Mesenteric fat pad (tissue), 1 donor: ENCODE data around the gene NPAS2. TPM values are rescaled to one million over a fixed set of nuclear protein-coding genes. Genes with fewer than 3 reads are reported as not detected.
A peak's percentile ranks its signal among the peaks of the same experiment; 100 is the strongest.

ENCODE experiments used
- DNase-seq: peaks from one replicate; pipeline ENCODE4 v3.0.0-alpha.2; 2020; ENCODE audit warnings: low spot score
- total RNA-seq: library from RNA; stranded (reverse); fragmentation: NEBNext Ultra II Directional; extraction: Animal tissue kit (Norgen Biotek cat#: 25700); gene quantifications from one replicate; pipeline ENCODE4 v1.2.1, GENCODE V29; 2021
- donor health status: DM: yes; HTN: yes; CAD: no.

NPAS2 gene
- total RNA-seq, 1 donor from 2014 or later, result 32.1 TPM

GRCh38 chr2:100988630-100989417 is 168.9 kb downstream of the NPAS2 start:
- DNase-seq, result no peak

- no peak for DNase-seq
Observed at GRCh38 chr2:100989666-100990065, 169.7 kb downstream of the NPAS2 start.

- no peak for DNase-seq
Observed at GRCh38 chr2:100990166-100990565, 170.2 kb downstream of the NPAS2 start.

DNA sequence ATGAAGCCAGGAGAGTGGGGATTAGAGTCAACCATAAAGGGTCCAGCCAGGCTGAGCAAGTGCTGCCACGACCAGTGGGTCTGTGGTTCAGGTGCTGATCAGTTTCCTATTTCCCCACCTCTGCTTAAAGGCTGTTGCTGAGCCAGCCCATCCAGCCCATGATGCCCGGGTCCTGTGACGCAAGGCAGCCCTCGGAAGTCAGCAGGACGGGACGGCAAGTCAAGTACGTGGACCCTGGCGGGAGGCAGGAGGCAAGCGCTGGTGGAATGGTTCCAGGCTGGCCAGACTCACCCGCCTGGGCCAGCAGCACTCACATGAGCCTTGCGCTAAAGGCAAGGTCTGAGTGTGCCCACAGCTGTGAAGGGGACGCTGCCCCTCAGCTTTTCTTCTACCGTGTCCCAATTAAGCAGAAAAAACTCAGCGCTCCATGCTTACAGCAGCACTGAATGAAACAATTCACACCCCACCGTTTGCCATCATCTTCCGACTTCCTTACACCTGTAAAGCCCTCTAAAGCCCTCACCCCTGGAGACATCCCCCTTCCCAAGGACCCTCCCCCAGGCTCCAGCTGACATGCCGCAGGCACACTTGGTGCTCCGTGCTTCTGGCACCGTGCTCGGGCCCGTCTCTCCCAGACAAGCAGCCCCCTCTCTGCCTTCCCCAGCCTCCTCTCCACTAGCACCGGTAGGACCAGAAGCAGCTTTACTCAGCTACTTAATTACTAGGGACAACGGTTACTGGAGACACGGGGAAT is 170.9 kb downstream of the NPAS2 start:
- no peak for DNase-seq

DNA sequence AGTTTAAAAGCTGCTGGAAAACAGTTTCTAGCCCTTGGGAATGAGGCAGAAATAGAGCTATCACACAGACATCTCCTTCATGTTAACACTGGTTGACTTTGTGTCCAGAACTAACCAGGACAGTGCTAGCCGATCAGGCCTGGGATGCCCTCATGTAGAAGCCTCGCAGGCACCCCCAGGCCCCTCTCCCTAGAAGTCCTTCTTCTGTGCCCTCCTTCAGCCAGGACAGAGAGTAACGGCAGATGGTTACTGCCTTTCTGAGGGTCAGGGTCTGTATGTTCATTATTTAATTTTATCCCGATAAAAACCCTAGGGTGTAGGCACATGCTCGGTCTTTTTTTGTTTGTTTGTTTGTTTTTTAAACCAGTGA is 171.4 kb downstream of the NPAS2 start:
- DNase-seq, result no peak

GRCh38 chr2:100992262-100992661 is 172.3 kb downstream of the NPAS2 start:
- DNase-seq, result no peak

- DNase-seq, result no peak
Observed at GRCh38 chr2:100993294-100993693, 173.4 kb downstream of the NPAS2 start.

GRCh38 chr2:100995309-100996075 is 175.6 kb downstream of the NPAS2 start:
- no peak for DNase-seq

DNA sequence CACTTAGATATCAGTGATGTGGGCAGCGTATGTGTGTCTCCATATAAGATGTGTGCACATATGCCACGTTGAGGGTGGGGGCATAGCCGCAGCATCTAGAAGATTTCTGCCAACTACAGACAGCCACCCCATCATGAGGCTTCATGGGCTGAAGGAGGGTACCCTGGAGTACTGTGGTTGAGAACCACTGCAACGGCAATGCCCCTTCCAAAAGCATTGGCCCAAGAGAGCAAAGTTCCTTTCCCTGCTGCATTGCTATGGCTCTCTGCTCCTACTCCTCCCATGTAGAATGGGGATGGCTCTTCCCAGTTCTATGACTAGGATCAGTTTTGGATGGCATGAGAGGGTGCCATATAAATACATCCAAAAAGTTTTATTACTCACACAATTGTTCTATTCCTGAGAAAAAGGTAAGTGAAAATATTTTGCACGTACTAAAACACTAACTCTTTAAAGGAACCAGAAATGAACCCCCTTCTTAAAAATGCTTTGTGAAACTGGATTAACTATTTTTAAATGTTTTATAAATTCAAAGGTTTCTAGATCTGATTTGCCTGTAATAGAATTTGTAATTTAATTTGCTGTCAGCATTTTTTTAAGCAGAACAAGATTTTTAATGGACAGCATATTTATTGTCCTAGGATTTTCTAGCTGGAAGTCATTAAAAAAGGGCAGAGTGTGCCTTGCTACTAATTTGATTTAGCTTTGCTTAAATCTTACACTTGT is 177.7 kb downstream of the NPAS2 start:
- DNase-seq, result no peak

GRCh38 chr2:100998235-100998573 is 178.3 kb downstream of the NPAS2 start:
- no peak for DNase-seq

DNA sequence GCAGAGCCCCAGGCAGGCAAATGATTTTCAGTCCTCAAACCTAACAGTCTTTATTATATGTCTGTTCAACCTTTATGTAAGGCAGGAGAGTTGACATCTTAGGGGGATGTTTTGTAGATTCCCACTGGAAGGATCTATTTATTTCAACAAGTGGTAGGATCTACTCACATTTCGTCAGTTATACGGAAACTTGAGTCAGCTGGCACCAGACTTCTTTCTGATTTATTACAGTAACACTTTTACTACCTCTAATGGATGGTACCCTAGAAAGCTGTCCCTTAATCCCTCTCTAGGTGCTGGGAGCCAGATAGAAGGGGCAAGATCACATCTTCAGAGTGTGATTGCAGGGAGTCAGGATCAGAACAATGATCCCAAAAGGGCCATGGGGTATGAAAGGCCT is 180.1 kb downstream of the NPAS2 start:
- DNase-seq, result no peak

GRCh38 chr2:101001691-101002561 is 182.0 kb downstream of the NPAS2 start, which contains the start of gene RPL31:
TSS of gene RPL31 (plus strand) at chr2:101002289. CDS start at chr2:101002702, 413 bp downstream.
- peak; percentile 97 for DNase-seq

GRCh38 chr2:101002562-101003277 is 182.8 kb downstream of the NPAS2 start:
- no peak for DNase-seq

GRCh38 chr2:101003278-101003775 is 183.4 kb downstream of the NPAS2 start:
- no peak for DNase-seq

GRCh38 chr2:101004620-101005325 is 184.8 kb downstream of the NPAS2 start:
- DNase-seq, result no peak

- DNase-seq, result no peak
Observed at GRCh38 chr2:101006065-101006715, 186.3 kb downstream of the NPAS2 start.

DNA sequence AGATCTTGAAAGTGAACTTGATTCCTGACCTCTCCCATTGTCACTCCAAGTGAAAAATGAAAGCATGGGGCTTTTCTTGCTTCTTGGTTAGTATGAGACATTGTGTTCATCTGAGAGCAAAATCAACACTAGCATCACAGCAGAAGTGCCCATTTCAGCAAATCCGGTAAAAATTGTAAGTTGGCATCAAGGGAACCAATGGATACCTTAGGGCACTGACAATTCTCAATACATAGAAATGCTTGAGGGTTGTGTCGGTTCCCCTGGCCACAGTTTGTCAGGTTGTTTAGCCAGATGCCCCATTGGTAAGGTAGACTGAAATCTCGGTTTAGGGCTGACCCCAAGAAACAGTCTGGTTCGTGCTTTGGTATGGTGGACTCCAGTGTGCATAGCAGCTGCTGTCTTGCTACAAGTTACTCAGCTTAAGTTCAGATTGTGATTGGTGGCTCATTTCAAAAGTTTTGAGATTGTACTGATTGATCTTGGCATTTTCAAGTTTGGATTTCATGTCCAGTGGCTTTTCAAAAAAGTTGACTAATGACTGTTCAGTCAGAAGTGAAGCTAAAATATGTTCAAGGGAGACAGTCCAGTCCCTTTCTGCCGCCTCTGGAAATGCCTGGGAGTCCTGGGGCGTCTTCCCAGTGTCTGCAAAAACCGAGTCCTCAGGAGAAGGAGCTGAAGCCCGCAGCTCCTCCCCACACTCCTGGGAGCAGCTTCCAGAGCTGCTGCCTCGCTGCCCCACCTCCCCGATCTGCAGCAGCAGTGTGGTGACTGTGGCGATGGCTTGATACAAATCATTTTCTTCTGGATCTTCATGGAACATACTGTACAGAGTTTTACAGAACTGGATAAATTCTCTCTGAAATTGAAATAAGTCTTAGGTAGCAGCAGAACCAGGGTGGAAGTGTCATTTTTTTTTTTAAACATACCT is 187.7 kb downstream of the NPAS2 start:
- DNase-seq, result no peak
